Mesothelial cell of epicardium (in vitro differentiated cells): ENCODE data around the gene BLVRB. TPM values are rescaled to one million over a fixed set of nuclear protein-coding genes. Genes with fewer than 3 reads are reported as not detected.

Experiments used
- DNase-seq, 2 experiments: peaks; one replicate each; pipeline ENCODE4 v3.0.0; 2021; ENCODE audit warnings: low spot score in 2 of 2; ENCODE audit not compliant: unreplicated experiment in 2 of 2
- H3K27ac Mint-ChIP-seq: 2 replicates; pipeline ENCODE4 v1.8.0; 2021; ENCODE audit warnings: mixed read lengths
- H3K27me3 Mint-ChIP-seq: 2 replicates; pipeline ENCODE4 v1.8.0; 2021; ENCODE audit warnings: low read depth, mixed read lengths
- H3K36me3 Mint-ChIP-seq: 2 replicates; pipeline ENCODE4 v1.8.0; 2021; ENCODE audit warnings: mixed read lengths
- H3K4me1 Mint-ChIP-seq: 2 replicates; pipeline ENCODE4 v1.8.0; 2021; ENCODE audit warnings: mixed read lengths
- H3K4me3 Mint-ChIP-seq: 2 replicates; pipeline ENCODE4 v1.8.0; 2021; ENCODE audit warnings: mild to moderate bottlenecking, moderate library complexity, mixed read lengths
- H3K9me3 Mint-ChIP-seq: 2 replicates; pipeline ENCODE4 v1.8.0; 2021; ENCODE audit warnings: mixed read lengths
- CTCF ChIP-seq: fragments of 200-600 bp; sonication (generic); IDR thresholded peaks from one replicate; pipeline ENCODE4 v1.5.0; 2021; ENCODE audit warnings: antibody characterized with exemption; ENCODE audit not compliant: unreplicated experiment
- total RNA-seq: library from RNA; stranded (reverse); gene quantifications from 3 replicates; pipeline ENCODE4 v1.2.1, GENCODE V29; 2021

Gene BLVRB
- total RNA-seq, 1 donor from 2014 or later: 42.2 TPM

DNA sequence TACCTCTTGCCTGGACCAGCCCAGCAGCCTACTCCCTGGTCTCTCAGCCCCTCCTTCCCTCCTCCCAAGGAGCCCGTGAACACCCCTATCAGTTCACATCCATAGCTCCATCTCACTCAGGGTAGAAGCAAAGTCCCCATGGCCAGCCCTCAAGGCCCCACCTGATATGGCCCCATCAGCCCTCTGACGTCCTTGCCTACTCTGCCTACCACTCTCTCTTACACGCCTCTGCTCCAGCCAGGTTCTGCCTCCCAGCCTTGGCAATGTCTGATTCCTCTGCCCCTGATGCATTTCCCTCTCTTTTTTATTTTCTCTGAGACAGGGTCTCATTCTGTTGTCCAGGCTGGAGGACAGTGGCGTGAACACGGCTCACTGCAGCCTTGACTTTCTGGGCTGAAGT, 13.5 kb downstream of the BLVRB start:
- Mint-ChIP-seq H3K27me3 (no peaks in the 10 kb centered on the region), H3K27ac (no peak overlapping the region), H3K9me3 (no peaks in the 10 kb centered on the region), H3K4me1 (peaks cover 4% of the 10 kb centered on the region), H3K36me3 (peaks cover 12% of the 10 kb centered on the region), H3K4me3 (no peak overlapping the region)
- DNase-seq: no peak
- no peak for TF ChIP-seq CTCF

DNA sequence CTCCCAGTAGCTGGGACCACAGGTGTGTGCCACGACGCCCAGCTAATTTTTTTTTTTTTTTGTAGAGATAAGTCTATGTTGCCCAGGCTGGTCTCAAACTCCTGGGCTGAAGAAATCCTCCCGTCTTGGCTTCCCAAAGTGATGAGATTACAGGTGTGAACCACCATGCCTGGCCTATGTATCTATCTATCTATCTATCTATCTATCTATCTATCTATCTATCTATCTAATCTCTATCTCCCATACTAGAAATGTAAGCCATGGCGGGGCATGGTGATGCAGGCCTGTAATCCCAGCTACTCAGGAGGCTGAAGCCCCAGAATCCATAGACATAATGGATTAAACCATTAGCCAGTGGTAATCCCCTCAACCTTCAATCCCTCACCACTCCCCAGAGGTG, 14.9 kb downstream of the BLVRB start:
- Mint-ChIP-seq H3K4me3 (no peak overlapping the region), H3K27ac (no peak overlapping the region), H3K9me3 (no peaks in the 10 kb centered on the region)

DNA sequence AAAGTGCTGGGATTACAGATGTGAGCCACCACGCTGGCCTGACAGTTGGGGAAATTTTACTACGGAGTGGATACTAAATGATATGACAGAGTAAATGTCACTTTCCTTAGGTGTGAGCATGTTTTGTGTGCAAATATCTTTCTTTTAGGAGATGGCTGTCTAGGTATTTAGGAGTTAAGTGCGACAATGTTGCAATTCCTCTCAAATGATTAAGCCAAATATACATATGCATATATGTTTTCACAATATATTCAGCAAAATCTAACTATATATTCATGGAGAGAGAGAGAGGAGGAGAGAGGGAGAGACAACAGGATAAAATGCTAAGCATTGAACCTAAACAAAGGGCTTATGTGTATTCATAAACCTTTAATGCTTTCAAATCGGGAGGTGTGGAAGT, 16.0 kb downstream of the BLVRB start:
- Mint-ChIP-seq H3K36me3 (peaks cover 11% of the 10 kb centered on the region), H3K9me3 (no peaks in the 10 kb centered on the region), H3K27ac (no peak overlapping the region), H3K27me3 (no peaks in the 10 kb centered on the region), H3K4me1 (peaks cover 21% of the 10 kb centered on the region), H3K4me3 (no peak overlapping the region)
- no peak for TF ChIP-seq CTCF
- no peak for DNase-seq

More for the DNA sequence above, 14.9 kb downstream of the BLVRB start:
- no peak for TF ChIP-seq CTCF
- Mint-ChIP-seq H3K4me1 (peaks cover 14% of the 10 kb centered on the region), H3K36me3 (peaks cover 11% of the 10 kb centered on the region), H3K27me3 (no peaks in the 10 kb centered on the region)
- DNase-seq: no peak

GRCh38 chr19:40446263-40446784, 19.2 kb downstream of the BLVRB start:
- no peak for DNase-seq
- no peaks in the 10 kb centered on the region for H3K27me3 Mint-ChIP-seq
- no peak for TF ChIP-seq CTCF
- H3K36me3 Mint-ChIP-seq: peaks cover 13% of the 10 kb centered on the region
- H3K4me3 Mint-ChIP-seq: no peak overlapping the region
- H3K9me3 Mint-ChIP-seq: no peaks in the 10 kb centered on the region
- H3K4me1 Mint-ChIP-seq: peaks cover 29% of the 10 kb centered on the region
- peak overlapping the region; percentile 92 for H3K27ac Mint-ChIP-seq

DNA sequence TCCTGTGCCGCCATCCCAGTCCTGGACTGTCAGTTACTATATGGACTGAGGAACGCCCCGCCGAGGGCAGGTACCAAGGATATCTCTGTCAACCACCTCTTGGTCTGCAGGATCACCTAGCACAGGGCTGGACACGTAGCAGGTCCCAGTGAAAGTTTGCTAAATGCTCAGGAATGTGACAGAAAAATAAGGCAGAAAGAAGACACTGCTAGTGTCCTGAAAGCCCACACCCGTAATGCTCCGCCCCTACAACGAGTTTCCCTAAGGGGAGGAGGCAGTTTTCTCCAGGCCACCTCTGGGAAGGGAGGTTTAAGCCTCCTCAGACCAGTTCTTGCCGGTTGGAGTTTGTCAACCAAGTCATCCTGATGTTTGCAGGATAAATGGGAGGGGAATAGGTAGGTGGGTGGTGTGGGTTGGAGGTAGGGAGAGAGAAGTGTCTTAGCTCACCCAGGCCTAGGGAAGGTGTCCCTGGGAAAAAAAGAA, 19.7 kb downstream of the BLVRB start:
- TF ChIP-seq CTCF: no peak
- Mint-ChIP-seq H3K9me3 (no peaks in the 10 kb centered on the region), H3K4me1 (peaks cover 34% of the 10 kb centered on the region), H3K27ac (peak overlapping the region; percentile 92), H3K4me3 (peak overlapping the region; percentile 53), H3K36me3 (peaks cover 14% of the 10 kb centered on the region), H3K27me3 (no peaks in the 10 kb centered on the region)
- no peak for DNase-seq
